ENCODE data around the gene F5. TPM values are rescaled to one million over a fixed set of nuclear protein-coding genes. Genes with fewer than 3 reads are reported as not detected.

Gene F5
- total and polyA plus RNA-seq, 2 of the 13 experiments (the other 11 are each of a cell fraction or from before 2014, with no cell fraction given), result 38.3 to 64.0 TPM

- no peak for ATAC-seq
- no peak for DNase-seq (ENCODE audit: low spot score)
- Histone ChIP-seq H3K27ac (ENCODE audit: extremely low read length, insufficient read depth, low read length) (no peak overlapping the region), H2AFZ (ENCODE audit: low read length) (no peak overlapping the region), H3K36me3 (replicated peaks in 1 of 2; ENCODE audit: control insufficient read depth in 1 of 2, insufficient read depth in 2 of 2, low read length in 2 of 2) (peaks cover 17 to 55% of the 10 kb centered on the region in 2 experiments), H3K4me1 (ENCODE audit: insufficient read depth, low read length) (peaks cover 45% of the 10 kb centered on the region), H3K9ac (ENCODE audit: insufficient read depth, low read depth, low read length) (no peak overlapping the region), H3K4me2 (ENCODE audit: low read depth, low read length) (no peak overlapping the region), H3K9me3 (ENCODE audit: low read length) (peaks cover 13% of the 10 kb centered on the region), H3K4me3 (replicated peaks in 1 of 3; ENCODE audit: insufficient read depth in 1 of 3, low read depth in 2 of 3, low read length in 3 of 3) (no peak overlapping the region), H3K79me2 (ENCODE audit: insufficient read depth, low read length) (peaks cover 5% of the 10 kb centered on the region), H4K20me1 (ENCODE audit: insufficient read depth, low read length) (no peaks in the 10 kb centered on the region), H3K27me3 (ENCODE audit: control insufficient read depth in 1 of 2, insufficient read depth in 2 of 2, low read length in 2 of 2) (no peaks in the 10 kb centered on the region)
- intact Hi-C loops (cut with micrococcal nuclease; ENCODE audit: unreplicated experiment) (no loop called here), in situ Hi-C loops (cut with HindIII; ENCODE audit: extremely low pct_ligation_motif_present, low pct_unique_long_range_greater_than_20kb) (no loop called here)
- ChIA-PET CTCF (ENCODE audit: low intra/inter-chr PET ratio, low total read pairs) (no interaction called here), POLR2A (interaction anchor here (1.2 kb wide), 1 partner anchor 12 kb away, joined by 4 read pairs; no protein-coding TSS in a partner anchor)
- no TSS peak for BruUV-seq (replicated peaks)
- no peak for FAIRE-seq
- TF ChIP-seq THRA (CRISPR knock-in tag; IDR thresholded peaks at IDR 0.05; ENCODE audit: borderline replicate concordance) (no peak), ZNF253 (CRISPR knock-in tag; IDR thresholded peaks at IDR 0.05; ENCODE audit: borderline replicate concordance) (no peak), SMARCC2 (IDR thresholded peaks at IDR 0.05) (no peak), MEF2D (CRISPR knock-in tag; IDR thresholded peaks at IDR 0.05) (no peak), UBTF (CRISPR knock-in tag; IDR thresholded peaks at IDR 0.05) (no peak)
These were observed 22.6 kb downstream of the F5 start for GRCh38 chr1:169563650-169564049.

Measured in HepG2 (cell line).